IMR-90 (cell line): ENCODE results near the gene VPS50. TPM values are rescaled to one million over a fixed set of nuclear protein-coding genes. Genes with fewer than 3 reads are reported as not detected.

Experiments used
- ATAC-seq: fragments of 200-7000 bp; cut with Tn5 transposase; 2 replicates; pipeline ENCODE4 v1.9.1; 2020; ENCODE audit warnings: low read depth, mild to moderate bottlenecking, moderate library complexity
- BruUV-seq: library from RNA; stranded (reverse); fragments of 400-500 nt; replicated peaks from 2 replicates; lab custom pipeline; 2021; lab: Mats Ljungman, UMichigan
- CTCF ChIA-PET: fragments of 300-600 bp; formaldehyde crosslinking; extraction: SDS; loops from one replicate; lab custom pipeline; 2021; ENCODE audit warnings: antibody characterized with exemption; lab: Yijun Ruan, JAX
- POLR2A ChIA-PET: fragments of 300-600 bp; sonication (Branson Sonifier 250); formaldehyde crosslinking; loops from one replicate; lab custom pipeline; 2022; ENCODE audit warnings: antibody characterized with exemption; ENCODE audit not compliant: unreplicated experiment; lab: Charles Lee
- DNase-seq: peaks from one replicate; pipeline ENCODE4 v3.0.0; 2013
- H2AFZ ChIP-seq: replicated peaks from 2 replicates; pipeline ENCODE3; 2013; ENCODE audit warnings: low read length, mild to moderate bottlenecking; ENCODE audit not compliant: poor library complexity
- H2AK5ac ChIP-seq: 2 replicates; pipeline ENCODE4 v1.6.1; 2013; ENCODE audit warnings: low read depth, low read length, inconsistent platforms
- H2AK9ac ChIP-seq: replicated peaks from 2 replicates; pipeline ENCODE3; 2013; ENCODE audit warnings: mild to moderate bottlenecking, low read depth, low read length, moderate library complexity; ENCODE audit not compliant: poor library complexity
- H2BK120ac ChIP-seq: 2 replicates; pipeline ENCODE4 v1.6.1; 2013; ENCODE audit warnings: low read depth, low read length, inconsistent platforms
- H2BK15ac ChIP-seq: 3 replicates; pipeline ENCODE4 v1.6.1; 2013; ENCODE audit warnings: low read depth, low read length, inconsistent platforms
- H2BK20ac ChIP-seq: 2 replicates; pipeline ENCODE4 v1.6.1; 2013; ENCODE audit warnings: low read depth, mild to moderate bottlenecking, inconsistent platforms, low read length, moderate library complexity
- H2BK5ac ChIP-seq: 2 replicates; pipeline ENCODE4 v1.6.1; 2013; ENCODE audit warnings: mild to moderate bottlenecking, low read depth, low read length, inconsistent platforms; ENCODE audit not compliant: poor library complexity, severe bottlenecking
- H3K14ac ChIP-seq: replicated peaks from 2 replicates; pipeline ENCODE4 v1.6.1; 2013; ENCODE audit warnings: low read depth, low read length, inconsistent platforms
- H3K18ac ChIP-seq: 2 replicates; pipeline ENCODE4 v1.6.1; 2013; ENCODE audit warnings: low read depth, low read length, control low read depth
- H3K23ac ChIP-seq: 2 replicates; pipeline ENCODE4 v1.6.1; 2013; ENCODE audit warnings: low read depth, low read length, inconsistent platforms
- H3K27ac ChIP-seq: 2 replicates; pipeline ENCODE4 v1.5.1; 2013; ENCODE audit warnings: mild to moderate bottlenecking, control low read depth, low read length; ENCODE audit not compliant: insufficient read depth
- H3K27me3 ChIP-seq: 2 replicates; pipeline ENCODE4 v1.6.1; 2013; ENCODE audit warnings: low read length; ENCODE audit not compliant: control insufficient read depth, insufficient read depth
- H3K36me3 ChIP-seq: 2 replicates; pipeline ENCODE4 v1.6.1; 2013; ENCODE audit warnings: low read length, mixed read lengths; ENCODE audit not compliant: control insufficient read depth, insufficient read depth
- H3K4ac ChIP-seq: 2 replicates; pipeline ENCODE4 v1.6.1; 2013; ENCODE audit warnings: low read depth, low read length, inconsistent platforms
- H3K4me1 ChIP-seq: 2 replicates; pipeline ENCODE4 v1.6.1; 2013; ENCODE audit warnings: low read length, mixed read lengths; ENCODE audit not compliant: control insufficient read depth, insufficient read depth
- H3K4me2 ChIP-seq: 2 replicates; pipeline ENCODE4 v1.6.1; 2013; ENCODE audit warnings: low read depth, mild to moderate bottlenecking, control low read depth, low read length, moderate library complexity
- H3K4me3 ChIP-seq: 2 replicates; pipeline ENCODE4 v1.5.1; 2013; ENCODE audit warnings: low read depth, mild to moderate bottlenecking, control low read depth, low read length, moderate library complexity; ENCODE audit not compliant: insufficient read depth
- H3K56ac ChIP-seq: 2 replicates; pipeline ENCODE4 v1.6.1; 2013; ENCODE audit warnings: low read length, inconsistent platforms; ENCODE audit not compliant: insufficient read depth; ENCODE audit errors: extremely low read depth
- H3K79me1 ChIP-seq, 2 experiments: 2 replicates each; pipeline ENCODE4 v1.6.1; 2013; ENCODE audit warnings: low read length in 2 of 2, inconsistent platforms in 1 of 2, low read depth in 1 of 2
- H3K9ac ChIP-seq: 2 replicates; pipeline ENCODE4 v1.6.1; 2013; ENCODE audit warnings: low read depth, low read length, control low read depth
- H3K9me1 ChIP-seq: 2 replicates; pipeline ENCODE4 v1.6.1; 2013; ENCODE audit warnings: low read length, inconsistent platforms; ENCODE audit not compliant: insufficient read depth
- H3K9me3 ChIP-seq: 2 replicates; pipeline ENCODE4 v1.6.1; 2013; ENCODE audit warnings: low read length; ENCODE audit not compliant: control insufficient read depth, insufficient read depth
- H4K20me1 ChIP-seq: 2 replicates; pipeline ENCODE4 v1.6.1; 2013; ENCODE audit warnings: low read length, inconsistent platforms; ENCODE audit not compliant: insufficient read depth
- H4K5ac ChIP-seq: 2 replicates; pipeline ENCODE4 v1.6.1; 2013; ENCODE audit warnings: mild to moderate bottlenecking, low read depth, low read length, control low read depth
- H4K8ac ChIP-seq, 2 experiments: 2 replicates each; pipeline ENCODE4 v1.6.1; 2013; ENCODE audit warnings: low read depth in 2 of 2, low read length in 2 of 2, control low read depth in 1 of 2, inconsistent platforms in 1 of 2
- H4K91ac ChIP-seq: 2 replicates; pipeline ENCODE4 v1.6.1; 2013; ENCODE audit warnings: low read depth, low read length, inconsistent platforms; ENCODE audit not compliant: insufficient read depth
- BHLHE40 ChIP-seq: fragments of 150-350 bp; IDR thresholded peaks from 2 replicates; pipeline ENCODE4 v1.6.1; 2016; ENCODE audit warnings: mild to moderate bottlenecking, low read depth, low read length
- CEBPB ChIP-seq: IDR thresholded peaks from 2 replicates; pipeline ENCODE4 v1.6.1; 2012; ENCODE audit warnings: low read depth, low read length, improper control_type of control experiment
- CHD1 ChIP-seq: IDR thresholded peaks from 2 replicates; pipeline ENCODE4 v1.6.1; 2012; ENCODE audit warnings: low read depth, low read length, improper control_type of control experiment
- CTCF ChIP-seq: conservative IDR thresholded peaks from 2 replicates; pipeline ENCODE4 v1.5.1; 2012; ENCODE audit warnings: mild to moderate bottlenecking, low read depth, low read length, improper control_type of control experiment
- ELK1 ChIP-seq: fragments of 150-350 bp; IDR thresholded peaks from 2 replicates; pipeline ENCODE4 v1.6.1; 2016; ENCODE audit warnings: low read depth, mild to moderate bottlenecking, low read length, moderate library complexity, borderline replicate concordance
- FOS ChIP-seq: fragments of 150-350 bp; IDR thresholded peaks from 2 replicates; pipeline ENCODE4 v1.6.1; 2016; ENCODE audit warnings: low read depth, low read length
- MAFK ChIP-seq: IDR thresholded peaks from 2 replicates; pipeline ENCODE4 v1.6.1; 2012; ENCODE audit warnings: low read depth, low read length, improper control_type of control experiment
- MAZ ChIP-seq: IDR thresholded peaks from 2 replicates; pipeline ENCODE4 v1.6.1; 2012; ENCODE audit warnings: low read depth, mild to moderate bottlenecking, low read length, improper control_type of control experiment, moderate library complexity, borderline replicate concordance
- MXI1 ChIP-seq: IDR thresholded peaks from 2 replicates; pipeline ENCODE4 v1.6.1; 2012; ENCODE audit warnings: low read depth, mild to moderate bottlenecking, low read length, moderate library complexity, borderline replicate concordance
- NFE2L2 ChIP-seq: fragments of 150-350 bp; IDR thresholded peaks from 2 replicates; pipeline ENCODE4 v1.6.1; 2016; ENCODE audit warnings: low read depth, mild to moderate bottlenecking, low read length
- POLR2A ChIP-seq: IDR thresholded peaks from 2 replicates; pipeline ENCODE4 v1.6.1; 2012; ENCODE audit warnings: mild to moderate bottlenecking, low read depth, low read length
- RAD21 ChIP-seq: IDR thresholded peaks from 2 replicates; pipeline ENCODE4 v1.6.1; 2012; ENCODE audit warnings: low read length, improper control_type of control experiment
- RCOR1 ChIP-seq: IDR thresholded peaks from 2 replicates; pipeline ENCODE4 v1.6.1; 2012; ENCODE audit warnings: mild to moderate bottlenecking, low read length, improper control_type of control experiment; ENCODE audit not compliant: insufficient replicate concordance
- RFX5 ChIP-seq: IDR thresholded peaks from 2 replicates; pipeline ENCODE4 v1.8.0; 2012; ENCODE audit warnings: low read depth, mild to moderate bottlenecking, low read length, moderate library complexity
- SMC3 ChIP-seq: fragments of 150-350 bp; IDR thresholded peaks from 2 replicates; pipeline ENCODE4 v1.6.1; 2016; ENCODE audit warnings: low read depth, mild to moderate bottlenecking, antibody characterized with exemption, low read length, moderate library complexity
- USF2 ChIP-seq: fragments of 150-350 bp; IDR thresholded peaks from 2 replicates; pipeline ENCODE4 v1.6.1; 2017; ENCODE audit warnings: mild to moderate bottlenecking, antibody characterized with exemption, low read length, low read depth
- WGBS, 2 experiments: methylation state at CpG; one replicate each; pipeline versions ENCODE4 v1.1.5 to v1.1.7; 2013; ENCODE audit warnings: missing lambda C conversion rate in 2 of 2; ENCODE audit not compliant: insufficient read length in 1 of 2; ENCODE audit errors: extremely low coverage in 2 of 2; 5-methylcytosine and 5-hydroxymethylcytosine counted together
- dilution Hi-C: fragments of 300-500 bp; cut with HindIII; formaldehyde crosslinking; loops from one replicate; pipeline ENCODE4 v1.14.3; 2018; ENCODE audit warnings: low sequenced_read_pairs; ENCODE audit not compliant: unreplicated experiment
- in situ Hi-C: fragments of 300-500 bp; cut with MboI; formaldehyde crosslinking; loops from 3 replicates; pipeline ENCODE4 v1.14.3; 2019; ENCODE audit warnings: low sequenced_read_pairs, inconsistent platforms, mixed read lengths
- intact Hi-C: fragments of 100-400 bp; cut with micrococcal nuclease; formaldehyde crosslinking; loops from 2 replicates; pipeline ENCODE4 v1.10.0; 2022
- polyA plus RNA-seq, 3 experiments: library from polyadenylated mRNA; depleted of rRNA; stranded (reverse); fragments of >200 nt; gene quantifications; 2 replicates each; pipeline ENCODE4 v1.2.3, GENCODE V29; 2012; ENCODE audit warnings: low replicate concordance in 1 of 3
- total RNA-seq: library from RNA; depleted of rRNA; stranded (reverse); fragments of >200 nt; gene quantifications from 2 replicates; pipeline ENCODE4 v1.2.3, GENCODE V29; 2012

The VPS50 gene
- total and polyA plus RNA-seq, 2 of the 4 experiments (the other 2 are of a cell fraction): 7.1 to 22.0 TPM

GRCh38 chr7:93279541-93279940 is 47.4 kb downstream of the VPS50 start:
- Histone ChIP-seq H3K79me1 (no peaks in the 10 kb centered on the region), H3K9ac (no peak overlapping the region), H2AFZ (no peak overlapping the region), H3K4ac (no peak overlapping the region), H2AK9ac (no peak overlapping the region), H4K91ac (no peak overlapping the region), H3K9me1 (no peaks in the 10 kb centered on the region), H2AK5ac (no peak overlapping the region), H3K23ac (no peak overlapping the region), H3K27ac (no peak overlapping the region), H3K18ac (no peak overlapping the region), H2BK5ac (no peak overlapping the region), H2BK20ac (no peak overlapping the region), H3K56ac (no peak overlapping the region), H3K4me2 (no peak overlapping the region), H2BK120ac (no peak overlapping the region), H3K4me3 (no peak overlapping the region), H3K27me3 (no peaks in the 10 kb centered on the region), H3K14ac (no peak overlapping the region), H3K4me1 (no peaks in the 10 kb centered on the region), H3K36me3 (peaks cover 3% of the 10 kb centered on the region; the same call in 1 of the 2 replicates), H4K8ac (no peak overlapping the region), H2BK15ac (no peak overlapping the region), H4K20me1 (no peaks in the 10 kb centered on the region), H4K5ac (no peak overlapping the region), H3K9me3 (no peaks in the 10 kb centered on the region)
- ChIA-PET CTCF (no interaction called here), POLR2A (no interaction called here)
- no peak for ATAC-seq
- intact Hi-C loops: no loop called here
- no TSS peak for BruUV-seq
- dilution Hi-C loops: no loop called here
- no CpG with 5 or more reads among the region's 1 CpG for WGBS, 2 experiments
- peak; percentile 5 for DNase-seq
- in situ Hi-C loops: no loop called here
- TF ChIP-seq USF2 (no peak), RFX5 (no peak), NFE2L2 (no peak), RAD21 (no peak), CHD1 (no peak), MAFK (no peak), MAZ (no peak), CTCF (no peak), BHLHE40 (no peak), SMC3 (no peak), FOS (no peak), ELK1 (no peak), CEBPB (no peak), POLR2A (no peak), MXI1 (no peak), RCOR1 (no peak)
